ENCODE data around the gene PLEKHM3.

DNA sequence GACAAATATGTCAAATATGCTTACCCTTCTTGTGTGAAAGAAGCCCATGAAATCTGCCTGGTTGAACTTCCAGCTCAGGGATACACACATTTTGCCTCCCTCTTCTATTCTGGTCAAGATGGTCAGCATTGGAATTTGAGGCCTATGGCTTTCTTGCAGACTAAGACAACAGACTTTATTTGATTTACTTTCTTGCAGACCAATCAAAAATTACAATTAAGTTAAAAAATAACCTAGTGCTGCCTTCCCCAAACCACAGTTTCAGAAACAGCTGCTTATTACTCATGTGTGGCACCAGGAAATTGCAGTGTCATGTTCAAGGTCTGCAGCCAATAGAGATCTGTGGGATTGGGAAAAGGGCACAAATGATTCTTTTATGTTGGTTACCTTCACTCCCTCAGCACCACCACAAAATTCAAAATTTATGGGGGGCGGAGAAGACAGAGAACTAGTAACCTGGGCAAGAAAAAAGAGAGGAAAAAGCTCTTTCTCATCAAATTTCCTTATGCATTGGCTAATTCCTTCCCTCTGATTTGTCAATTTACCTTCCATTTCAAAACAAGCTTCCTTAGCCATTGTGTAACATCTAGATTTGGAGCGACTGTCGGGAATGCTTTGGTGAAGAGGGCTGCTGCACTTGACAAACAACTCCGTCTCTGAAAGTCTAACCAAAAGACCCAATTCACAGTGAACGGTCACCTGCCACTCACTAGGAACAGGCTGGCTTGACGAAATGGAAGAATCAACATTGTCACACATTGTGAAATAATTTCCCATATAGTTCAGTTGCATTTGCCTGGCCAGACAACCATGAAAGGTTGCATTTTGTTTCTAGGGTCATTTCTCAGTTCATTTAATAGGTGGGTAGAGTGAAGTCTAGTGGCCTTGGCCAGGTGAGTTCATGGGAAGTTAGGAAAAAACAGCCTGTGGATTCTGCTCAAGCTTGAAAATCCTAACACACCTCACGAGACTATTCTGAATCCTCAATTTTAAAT, 155.2 kb downstream of the PLEKHM3 start:
- TF ChIP-seq, protein P1, sequence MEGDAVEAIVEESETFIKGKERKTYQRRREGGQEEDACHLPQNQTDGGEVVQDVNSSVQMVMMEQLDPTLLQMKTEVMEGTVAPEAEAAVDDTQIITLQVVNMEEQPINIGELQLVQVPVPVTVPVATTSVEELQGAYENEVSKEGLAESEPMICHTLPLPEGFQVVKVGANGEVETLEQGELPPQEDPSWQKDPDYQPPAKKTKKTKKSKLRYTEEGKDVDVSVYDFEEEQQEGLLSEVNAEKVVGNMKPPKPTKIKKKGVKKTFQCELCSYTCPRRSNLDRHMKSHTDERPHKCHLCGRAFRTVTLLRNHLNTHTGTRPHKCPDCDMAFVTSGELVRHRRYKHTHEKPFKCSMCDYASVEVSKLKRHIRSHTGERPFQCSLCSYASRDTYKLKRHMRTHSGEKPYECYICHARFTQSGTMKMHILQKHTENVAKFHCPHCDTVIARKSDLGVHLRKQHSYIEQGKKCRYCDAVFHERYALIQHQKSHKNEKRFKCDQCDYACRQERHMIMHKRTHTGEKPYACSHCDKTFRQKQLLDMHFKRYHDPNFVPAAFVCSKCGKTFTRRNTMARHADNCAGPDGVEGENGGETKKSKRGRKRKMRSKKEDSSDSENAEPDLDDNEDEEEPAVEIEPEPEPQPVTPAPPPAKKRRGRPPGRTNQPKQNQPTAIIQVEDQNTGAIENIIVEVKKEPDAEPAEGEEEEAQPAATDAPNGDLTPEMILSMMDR (IDR thresholded peaks at IDR 0.05), result no peak
- TF ChIP-seq POLR2A (IDR thresholded peaks at IDR 0.05), result no peak
